NCI-H2227 treated with DMSO at 0.1 percent for 48 hours (cell line): ENCODE measurements around the gene RPL22L1.
"Not testable (repeated sequence)": the region's sequence is repeated elsewhere in the genome, so short reads cannot be mapped to it uniquely, and the experiment has no call there.

Experiments used
- DNase-seq: peaks from one replicate; lab custom pipeline; 2025; lab: John Stamatoyannopoulos, UW

RPL22L1 gene

DNA sequence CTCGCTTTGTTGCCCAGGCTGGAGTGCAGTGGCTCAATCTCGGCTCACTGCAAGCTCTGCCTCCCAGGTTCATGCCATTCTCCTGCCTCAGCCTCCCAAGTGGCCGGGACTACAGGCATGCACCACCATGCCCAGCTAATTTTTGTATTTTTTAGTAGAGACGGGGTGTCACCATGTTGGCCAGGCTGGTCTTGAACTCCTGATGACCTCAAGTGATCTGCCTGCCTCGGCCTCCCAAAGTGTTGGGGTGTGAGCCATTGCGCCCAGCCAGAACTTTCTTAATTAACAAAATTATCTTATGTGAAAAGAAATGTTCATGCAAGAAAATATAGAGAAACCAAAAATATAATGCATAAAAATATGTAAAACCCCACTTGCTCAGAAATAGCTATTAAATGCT lies 7.3 kb upstream of the RPL22L1 start:
- not testable (repeated sequence) for DNase-seq

DNA sequence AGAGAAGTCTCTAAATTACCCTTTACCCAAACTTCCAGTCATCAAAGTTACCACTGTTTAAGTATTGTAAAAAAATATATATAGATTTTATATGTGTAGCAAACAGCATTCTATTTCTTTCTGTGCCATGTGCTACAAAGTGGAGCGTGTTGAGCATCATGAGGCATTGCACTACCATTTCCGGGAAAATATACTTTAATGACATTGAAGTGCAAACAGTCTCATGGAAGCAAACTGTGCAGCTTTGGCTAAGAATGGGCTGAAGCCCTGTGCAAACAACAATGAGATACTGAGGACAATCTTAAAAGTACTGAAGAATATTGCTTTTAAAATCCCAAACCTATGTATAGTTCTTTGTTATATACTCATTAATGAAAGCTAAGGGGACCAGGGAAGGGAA lies 6.5 kb upstream of the RPL22L1 start:
- DNase-seq, result no peak

DNA sequence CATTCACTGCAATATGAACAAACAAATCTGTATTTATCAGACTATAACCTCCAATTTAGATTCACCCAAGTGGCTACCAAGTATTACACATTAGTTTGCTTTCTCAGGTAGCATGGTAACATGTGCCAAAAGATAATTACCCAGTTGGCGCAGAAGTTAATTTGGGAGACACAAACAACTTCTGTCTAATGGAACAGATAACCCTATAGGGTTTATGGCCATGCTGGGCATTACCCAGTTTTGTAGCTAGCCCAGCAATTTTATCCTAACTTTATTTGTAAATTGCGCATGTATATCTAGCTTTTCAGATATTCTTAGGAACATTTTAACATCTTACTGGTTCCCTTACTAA lies 780 bp downstream of the RPL22L1 start:
- DNase-seq, result no peak

GRCh38 chr3:170868577-170869238 lies 1.3 kb downstream of the RPL22L1 start:
- DNase-seq, result no peak

GRCh38 chr3:170867143-170867937 lies 2.7 kb downstream of the RPL22L1 start:
- no peak for DNase-seq

- DNase-seq, result no peak
Measured at GRCh38 chr3:170866499-170866898, 3.5 kb downstream of the RPL22L1 start.

DNA sequence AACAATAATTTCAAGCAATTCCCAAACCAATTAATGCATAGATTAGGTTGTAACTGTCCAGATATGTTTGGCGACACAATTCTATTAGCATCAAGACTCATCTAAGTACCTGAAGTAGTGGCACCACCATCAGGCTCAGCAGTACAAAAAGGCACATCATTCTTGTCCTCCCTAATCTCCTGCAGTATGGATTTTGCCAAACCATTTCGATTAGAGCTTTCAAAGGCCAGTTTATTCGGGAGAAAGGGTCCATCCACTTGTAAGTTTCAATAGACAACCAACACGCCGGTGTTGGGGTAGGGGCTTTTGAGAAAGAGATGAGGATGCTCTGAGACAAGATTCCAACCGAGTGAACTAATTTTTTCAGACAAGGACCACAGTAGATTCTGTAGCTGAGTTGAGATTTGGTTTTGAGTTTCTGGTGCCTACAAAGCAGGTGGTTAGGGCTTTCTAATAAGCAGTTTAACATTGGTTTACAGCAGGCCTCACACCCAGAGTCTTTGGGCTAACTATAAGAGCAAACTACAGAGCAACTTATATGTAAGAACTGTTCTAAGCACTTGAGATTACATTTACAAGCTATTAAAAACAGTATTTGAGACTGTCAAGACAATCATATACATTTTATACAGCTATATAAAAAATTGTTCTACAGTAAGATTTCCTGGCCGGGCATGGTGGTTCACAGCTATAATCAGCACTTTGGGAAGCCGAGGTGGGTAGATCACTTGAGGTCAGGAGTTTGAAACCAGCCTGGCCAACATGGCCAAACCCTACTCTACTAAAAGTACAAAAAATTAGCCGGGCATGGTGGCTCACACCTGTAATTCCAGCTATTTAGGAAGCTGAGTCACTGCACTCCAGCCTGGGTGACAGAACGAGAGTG lies 4.5 kb downstream of the RPL22L1 start:
- no peak for DNase-seq

- no peak for DNase-seq
Measured at GRCh38 chr3:170864525-170865208, 5.3 kb downstream of the RPL22L1 start.

DNA sequence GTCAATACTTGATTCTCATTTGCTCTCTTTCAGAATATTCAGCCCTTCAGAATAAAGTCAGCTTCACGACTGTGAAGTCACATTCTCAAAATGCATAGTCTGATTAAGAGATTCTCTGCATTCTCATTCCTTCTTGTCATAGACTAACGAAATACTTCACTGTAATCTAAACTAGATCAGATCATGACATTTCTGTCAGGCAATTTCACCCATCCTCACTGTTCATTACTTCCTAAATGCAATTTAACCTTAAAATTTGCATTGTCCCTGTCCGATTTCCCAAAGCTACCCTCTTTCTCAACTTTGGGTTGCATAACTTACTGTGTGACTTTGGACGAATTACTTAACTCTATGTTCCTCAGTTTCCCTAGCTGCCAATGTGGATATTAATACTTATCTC lies 6.2 kb downstream of the RPL22L1 start:
- no peak for DNase-seq

DNA sequence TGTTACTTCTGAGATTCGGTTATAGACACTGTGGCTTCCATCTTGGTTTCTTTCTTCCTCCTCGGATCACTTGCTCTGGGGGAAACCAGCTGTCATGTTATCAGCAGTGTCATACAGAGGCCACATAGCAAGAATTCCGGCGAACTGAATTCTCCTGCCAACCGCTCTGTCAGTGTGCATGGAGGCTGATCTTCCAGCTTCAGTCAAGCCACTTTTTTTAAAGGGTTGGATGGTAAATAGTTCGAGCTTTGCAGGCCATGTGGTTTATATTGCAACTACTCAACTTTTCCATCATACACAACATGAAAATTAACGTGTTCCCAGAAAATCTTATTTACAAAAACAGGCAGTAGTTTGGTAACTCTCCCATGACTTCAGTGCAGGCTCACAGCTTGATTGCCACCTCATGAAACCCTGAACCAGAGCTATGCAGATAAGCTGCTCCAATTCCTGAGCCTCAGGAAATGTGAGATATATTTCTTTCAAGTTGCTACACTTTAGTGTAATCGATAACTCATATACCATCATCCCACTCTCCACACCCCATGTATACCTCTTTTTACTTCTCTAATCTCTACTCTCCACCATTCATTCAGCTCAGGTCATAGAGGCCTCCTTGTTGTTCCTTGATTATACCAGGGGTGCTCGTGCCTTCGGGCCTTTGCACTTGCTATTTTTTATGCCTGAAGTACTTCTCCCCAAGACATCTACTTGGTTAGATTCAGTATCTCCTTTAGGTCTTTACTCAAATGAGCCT lies 7.2 kb downstream of the RPL22L1 start:
- DNase-seq, result no peak

- no peak for DNase-seq
Measured at GRCh38 chr3:170858599-170858998, 11.4 kb downstream of the RPL22L1 start.

DNA sequence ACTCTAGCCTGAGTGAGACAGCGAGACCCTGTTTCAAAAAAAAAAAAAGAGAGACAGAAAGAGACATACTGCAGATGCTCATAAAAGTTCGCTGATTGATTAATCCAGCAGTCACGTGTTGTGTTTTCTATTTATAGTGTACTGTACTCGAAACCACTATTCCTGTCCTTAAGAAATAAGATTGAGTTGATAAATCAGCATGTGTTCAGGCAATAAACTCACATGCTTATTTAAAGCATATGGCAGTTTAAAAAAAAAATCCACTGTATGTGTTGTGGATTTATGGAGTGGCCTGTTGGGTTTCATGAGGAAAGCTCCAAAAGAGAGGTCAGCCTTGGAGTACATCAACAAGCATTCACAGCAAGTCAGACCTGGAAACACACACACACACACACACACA lies 17.7 kb downstream of the RPL22L1 start:
- DNase-seq, result no peak

DNA sequence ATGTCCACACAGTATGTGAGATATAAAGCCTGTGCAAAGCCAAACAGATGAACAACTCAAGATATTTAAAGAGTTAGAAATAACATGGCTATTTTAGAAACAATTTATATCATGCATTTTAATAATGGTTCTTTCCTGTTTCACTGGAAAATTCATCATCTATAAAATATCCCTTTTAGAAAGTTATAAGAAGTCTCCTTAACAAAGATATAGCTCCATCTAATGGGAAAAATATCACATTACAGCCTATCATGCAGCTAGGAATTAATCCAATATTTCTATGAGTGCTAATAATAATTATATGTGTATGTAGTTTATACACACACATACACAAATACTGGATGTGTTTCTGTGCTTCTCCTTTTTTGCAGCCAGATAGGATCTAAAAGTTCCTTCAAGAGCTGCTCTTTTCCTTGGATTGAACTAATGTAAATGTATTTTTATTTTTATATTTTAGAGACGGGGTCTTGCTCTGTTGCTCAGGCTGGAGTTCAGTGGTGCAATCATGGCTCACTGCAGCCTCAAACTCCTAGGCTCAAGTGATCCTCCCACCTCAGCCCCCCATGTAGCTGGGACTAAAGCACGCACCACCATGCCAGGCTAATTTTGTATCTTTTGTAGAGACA lies 21.6 kb downstream of the RPL22L1 start:
- peak; percentile 17 for DNase-seq

DNA sequence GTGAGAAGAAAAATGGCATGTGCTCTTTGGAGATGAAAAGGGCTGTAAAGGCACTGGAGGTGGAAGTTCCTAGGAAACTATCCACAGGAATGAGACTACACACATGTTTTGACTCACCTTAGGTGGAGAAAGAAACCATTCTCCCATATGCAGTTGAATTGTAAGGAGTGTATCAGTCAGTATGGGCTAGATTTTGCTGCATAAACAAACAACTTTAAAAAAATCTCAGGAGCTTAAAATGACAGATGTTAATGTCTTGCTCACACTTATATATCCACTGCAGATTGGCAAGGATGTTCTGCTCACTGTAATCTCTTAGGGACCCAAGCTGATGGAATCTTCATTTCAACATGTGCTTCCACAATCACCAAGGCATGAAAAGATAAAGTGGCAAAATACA lies 25.6 kb downstream of the RPL22L1 start:
- no peak for DNase-seq

DNA sequence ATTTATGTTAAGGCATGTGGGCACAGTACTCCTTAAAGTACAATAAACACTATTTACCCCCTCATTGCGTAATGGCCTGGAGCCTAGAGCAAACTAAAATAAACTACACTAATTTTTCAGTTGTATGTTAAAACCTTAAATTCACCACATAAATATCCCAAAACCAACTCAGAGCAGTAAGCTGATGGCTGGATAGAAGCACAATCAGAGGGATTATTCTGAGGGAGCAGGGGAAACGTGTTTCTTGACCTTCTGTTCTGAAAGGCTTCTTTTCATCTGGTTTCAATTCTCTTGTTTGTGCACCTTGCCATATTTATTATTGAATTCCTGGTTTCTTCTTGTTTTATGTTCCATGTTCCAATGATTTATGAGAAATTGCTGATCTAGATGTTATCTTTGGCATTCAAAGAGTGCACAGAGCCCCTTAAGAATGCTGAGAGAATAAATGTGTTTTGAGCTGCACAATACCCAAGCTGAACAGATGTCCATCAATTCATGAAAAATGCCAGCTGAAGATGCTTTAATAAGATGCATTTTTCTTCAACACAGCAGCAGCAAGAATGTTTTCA lies 29.6 kb downstream of the RPL22L1 start:
- DNase-seq, result no peak

- DNase-seq, result no peak
Measured at GRCh38 chr3:170839518-170840100, 30.4 kb downstream of the RPL22L1 start.

DNA sequence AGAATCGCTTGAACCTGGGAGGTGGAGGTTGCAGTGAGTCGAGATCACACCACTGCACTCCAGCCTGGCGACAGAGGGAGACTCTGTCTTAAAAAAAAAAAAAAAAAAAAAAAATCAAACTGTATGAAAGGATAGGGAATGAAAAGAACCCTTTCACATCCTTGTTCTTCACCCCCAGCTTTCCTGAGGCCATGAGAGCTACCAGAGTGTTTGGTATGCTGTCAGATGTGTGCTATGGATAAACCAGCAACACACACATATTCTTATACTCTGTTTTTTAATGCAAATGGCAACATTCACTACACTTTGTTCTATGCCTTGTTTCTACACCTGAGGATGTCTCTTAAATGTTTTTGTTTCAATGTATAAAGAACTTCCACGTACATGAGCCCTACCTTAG lies 33.5 kb downstream of the RPL22L1 start:
- no peak for DNase-seq

GRCh38 chr3:170835336-170835735 lies 34.7 kb downstream of the RPL22L1 start:
- peak; percentile 23 for DNase-seq

- no peak for DNase-seq
Measured at GRCh38 chr3:170830580-170830979, 39.4 kb downstream of the RPL22L1 start.
